OCI-LY7 (cell line): ENCODE data around the gene TMCC2. TPM values are rescaled to one million over a fixed set of nuclear protein-coding genes. Genes with fewer than 3 reads are reported as not detected.

ENCODE experiments used
- BruUV-seq: library from RNA; stranded (reverse); fragments of 400-500 nt; replicated peaks from 2 replicates; lab custom pipeline; 2021; lab: Mats Ljungman, UMichigan
- CTCF ChIA-PET: fragments of 300-600 bp; sonication (Branson Sonifier 250); formaldehyde crosslinking; loops from one replicate; lab custom pipeline; 2022; ENCODE audit warnings: antibody characterized with exemption; ENCODE audit not compliant: unreplicated experiment; lab: Charles Lee
- POLR2A ChIA-PET: fragments of 300-600 bp; sonication (Branson Sonifier 250); formaldehyde crosslinking; loops from one replicate; lab custom pipeline; 2022; ENCODE audit warnings: antibody characterized with exemption; lab: Charles Lee
- DNase-seq: peaks from one replicate; pipeline ENCODE4 v3.0.0-alpha.2; 2015; ENCODE audit warnings: low spot score
- H2AFZ ChIP-seq: fragments of 200-600 bp; sonication (generic), shearing (Covaris generic); 2 replicates; pipeline ENCODE4 v1.6.1; 2014; ENCODE audit warnings: mild to moderate bottlenecking, antibody characterized with exemption, low read length, moderate library complexity
- H3K27ac ChIP-seq: fragments of 200-600 bp; sonication (generic); 2 replicates; pipeline ENCODE4 v1.5.1; 2014; ENCODE audit warnings: mixed run types, low read depth, mild to moderate bottlenecking, moderate library complexity, low read length, inconsistent platforms; ENCODE audit not compliant: poor library complexity, severe bottlenecking
- H3K36me3 ChIP-seq: fragments of 200-600 bp; sonication (generic); 2 replicates; pipeline ENCODE4 v1.6.1; 2014; ENCODE audit warnings: mild to moderate bottlenecking, antibody characterized with exemption, low read length, moderate library complexity, mixed read lengths; ENCODE audit not compliant: insufficient read depth
- H3K4me1 ChIP-seq: fragments of 200-600 bp; sonication (generic); 2 replicates; pipeline ENCODE4 v1.5.1; 2014; ENCODE audit warnings: mild to moderate bottlenecking, low read length; ENCODE audit not compliant: insufficient read depth, poor library complexity, severe bottlenecking
- H3K4me2 ChIP-seq: fragments of 200-600 bp; sonication (generic); 2 replicates; pipeline ENCODE4 v1.6.1; 2014; ENCODE audit warnings: mild to moderate bottlenecking, low read length
- H3K4me3 ChIP-seq: fragments of 200-600 bp; sonication (generic); 2 replicates; pipeline ENCODE4 v1.5.1; 2014; ENCODE audit warnings: mild to moderate bottlenecking, low read depth, low read length; ENCODE audit not compliant: poor library complexity, severe bottlenecking
- H3K79me2 ChIP-seq: fragments of 200-600 bp; sonication (generic); 2 replicates; pipeline ENCODE4 v1.6.1; 2016; ENCODE audit warnings: low read depth, mild to moderate bottlenecking, low read length, moderate library complexity, mixed read lengths; ENCODE audit not compliant: insufficient read depth
- H3K9me2 ChIP-seq: fragments of 200-600 bp; sonication (generic); 2 replicates; pipeline ENCODE4 v1.6.1; 2016; ENCODE audit warnings: mild to moderate bottlenecking, low read length, mixed read lengths; ENCODE audit not compliant: insufficient read depth
- H3K9me3 ChIP-seq: fragments of 200-600 bp; sonication (generic); 2 replicates; pipeline ENCODE4 v1.6.1; 2014; ENCODE audit warnings: mild to moderate bottlenecking, mixed run types, low read length, mixed read lengths
- H4K20me1 ChIP-seq: fragments of 200-600 bp; sonication (generic); 2 replicates; pipeline ENCODE4 v1.6.1; 2014; ENCODE audit warnings: mild to moderate bottlenecking, antibody characterized with exemption, low read length, moderate library complexity, mixed read lengths; ENCODE audit not compliant: insufficient read depth
- EZH2phosphoT487 ChIP-seq: fragments of 200-600 bp; sonication (generic); IDR thresholded peaks from 2 replicates; pipeline ENCODE4 v1.6.1; 2018; ENCODE audit warnings: low read depth, borderline replicate concordance, mild to moderate bottlenecking, mixed run types, antibody characterized with exemption, low read length, moderate library complexity, mixed read lengths
- intact Hi-C: fragments of 100-400 bp; cut with micrococcal nuclease; formaldehyde crosslinking; loops from one replicate; pipeline ENCODE4 v1.10.0; 2022; ENCODE audit not compliant: unreplicated experiment
- total RNA-seq, 2 experiments: library from RNA; depleted of rRNA in 1 of 2; stranded (reverse); fragments of >200 nt in 1 of 2; shearing (Covaris generic) in 1 of 2; gene quantifications; 2 replicates each; pipeline ENCODE4 v1.2.3, GENCODE V29; 2014 to 2022
- TF ChIP-seq, protein P1 (sequence below): fragments of 200-600 bp; sonication (generic); conservative IDR thresholded peaks from 2 replicates; pipeline ENCODE4 v1.5.1; 2014; ENCODE audit warnings: mild to moderate bottlenecking, antibody characterized with exemption, low read length, moderate library complexity, mixed read lengths

The TMCC2 gene
- total RNA-seq, 2 experiments from 2014 or later, result 5.2 to 7.8 TPM

DNA sequence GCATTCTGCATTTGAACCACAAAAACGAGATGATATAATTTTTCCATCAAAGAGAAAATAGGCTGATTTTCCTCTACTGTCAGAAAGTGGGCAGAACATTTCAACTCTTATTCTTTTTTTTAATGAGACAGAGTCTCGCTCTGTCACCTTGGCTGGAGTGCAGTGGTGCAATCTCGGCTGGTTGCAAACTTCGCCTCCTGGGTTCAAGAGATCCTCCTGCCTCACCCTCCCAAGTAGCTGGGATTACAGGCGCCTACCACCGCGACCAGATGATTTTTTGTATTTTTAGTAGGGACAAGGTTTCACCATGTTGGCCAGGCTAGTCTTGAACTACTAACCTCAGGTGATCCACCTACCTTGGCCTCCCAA lies 27.8 kb upstream of the TMCC2 start:
- H3K27ac ChIP-seq, result no peak overlapping the region
- intact Hi-C loops, result no loop called here
- TF ChIP-seq EZH2phosphoT487, result no peak
- TF ChIP-seq, protein P1, sequence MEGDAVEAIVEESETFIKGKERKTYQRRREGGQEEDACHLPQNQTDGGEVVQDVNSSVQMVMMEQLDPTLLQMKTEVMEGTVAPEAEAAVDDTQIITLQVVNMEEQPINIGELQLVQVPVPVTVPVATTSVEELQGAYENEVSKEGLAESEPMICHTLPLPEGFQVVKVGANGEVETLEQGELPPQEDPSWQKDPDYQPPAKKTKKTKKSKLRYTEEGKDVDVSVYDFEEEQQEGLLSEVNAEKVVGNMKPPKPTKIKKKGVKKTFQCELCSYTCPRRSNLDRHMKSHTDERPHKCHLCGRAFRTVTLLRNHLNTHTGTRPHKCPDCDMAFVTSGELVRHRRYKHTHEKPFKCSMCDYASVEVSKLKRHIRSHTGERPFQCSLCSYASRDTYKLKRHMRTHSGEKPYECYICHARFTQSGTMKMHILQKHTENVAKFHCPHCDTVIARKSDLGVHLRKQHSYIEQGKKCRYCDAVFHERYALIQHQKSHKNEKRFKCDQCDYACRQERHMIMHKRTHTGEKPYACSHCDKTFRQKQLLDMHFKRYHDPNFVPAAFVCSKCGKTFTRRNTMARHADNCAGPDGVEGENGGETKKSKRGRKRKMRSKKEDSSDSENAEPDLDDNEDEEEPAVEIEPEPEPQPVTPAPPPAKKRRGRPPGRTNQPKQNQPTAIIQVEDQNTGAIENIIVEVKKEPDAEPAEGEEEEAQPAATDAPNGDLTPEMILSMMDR, result no peak

DNA sequence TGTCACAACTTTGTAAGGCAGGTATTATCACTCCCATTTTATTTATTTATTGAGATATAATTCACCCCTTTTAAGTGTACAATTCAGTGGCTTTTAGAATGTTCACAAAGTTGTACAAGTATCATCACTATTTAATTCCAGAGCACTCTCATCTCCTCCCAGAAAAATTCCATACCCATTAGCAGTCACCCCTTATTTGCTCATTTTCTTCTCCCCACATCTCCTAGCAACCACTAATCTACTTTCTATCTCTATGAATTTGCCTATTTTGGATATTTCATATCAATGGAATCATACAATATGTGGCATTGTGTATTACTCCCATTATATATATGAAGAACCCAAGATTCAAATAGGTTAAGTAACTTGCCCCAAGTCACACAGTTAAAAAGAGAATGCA lies 23.2 kb upstream of the TMCC2 start:
- H3K9me3 ChIP-seq, result no peaks in the 10 kb centered on the region
- POLR2A ChIA-PET, result interaction anchor here (0.5 kb wide), 1 partner anchor 643 kb away, joined by 3 read pairs; no protein-coding TSS in a partner anchor
- no peak overlapping the region for H3K27ac ChIP-seq

More for the DNA sequence above, 27.8 kb upstream of the TMCC2 start:
- Histone ChIP-seq H3K9me3 (no peaks in the 10 kb centered on the region), H3K4me3 (no peak overlapping the region), H4K20me1 (no peaks in the 10 kb centered on the region), H3K36me3 (no peaks in the 10 kb centered on the region), H3K4me2 (no peak overlapping the region), H3K9me2 (no peaks in the 10 kb centered on the region), H3K4me1 (no peaks in the 10 kb centered on the region), H3K79me2 (no peaks in the 10 kb centered on the region), H2AFZ (no peak overlapping the region)
- BruUV-seq, result no TSS peak
- no peak for DNase-seq
- CTCF ChIA-PET, result no interaction called here
- POLR2A ChIA-PET, result interaction anchor here (0.6 to 1.4 kb wide), 2 partner anchors 47 to 101 kb away, joined by 3 to 4 read pairs; no protein-coding TSS in a partner anchor

GRCh38 chr1:205205055-205205454 lies 22.7 kb upstream of the TMCC2 start:
- BruUV-seq, result no TSS peak
- H3K79me2 ChIP-seq, result peaks cover 12% of the 10 kb centered on the region; the same call in 1 of the 2 replicates
- H3K9me2 ChIP-seq, result no peaks in the 10 kb centered on the region
- H3K27ac ChIP-seq, result no peak overlapping the region
- H3K4me3 ChIP-seq, result no peak overlapping the region
- no peaks in the 10 kb centered on the region for H3K36me3 ChIP-seq
- H3K4me1 ChIP-seq, result no peaks in the 10 kb centered on the region
- H2AFZ ChIP-seq, result no peak overlapping the region
- TF ChIP-seq, protein P1, result no peak
- TF ChIP-seq EZH2phosphoT487, result no peak
- intact Hi-C loops, result no loop called here
- no peak for DNase-seq
- ChIA-PET CTCF (interaction anchor here (0.5 kb wide), 1 partner anchor 23 kb away, joined by 3 read pairs; the partner anchor contains the start of gene TMCC2), POLR2A (interaction anchor here (0.5 to 1.4 kb wide), 3 partner anchors 23 to 643 kb away, joined by 3 to 5 read pairs (median 3); partner anchors contain the start of gene TMCC2)
- H3K9me3 ChIP-seq, result no peaks in the 10 kb centered on the region
- no peak overlapping the region for H3K4me2 ChIP-seq
- no peaks in the 10 kb centered on the region for H4K20me1 ChIP-seq

More for the DNA sequence above, 23.2 kb upstream of the TMCC2 start:
- Histone ChIP-seq H3K36me3 (no peaks in the 10 kb centered on the region), H3K4me1 (no peaks in the 10 kb centered on the region), H2AFZ (no peak overlapping the region), H3K79me2 (peaks cover 7% of the 10 kb centered on the region; the same call in 1 of the 2 replicates), H3K4me3 (no peak overlapping the region), H4K20me1 (no peaks in the 10 kb centered on the region), H3K9me2 (no peaks in the 10 kb centered on the region), H3K4me2 (no peak overlapping the region)
- BruUV-seq, result no TSS peak
- CTCF ChIA-PET, result no interaction called here
- no peak for DNase-seq
- intact Hi-C loops, result no loop called here
- TF ChIP-seq, protein P1, result no peak
- TF ChIP-seq EZH2phosphoT487, result no peak
